Panc1 (cell line): ENCODE data around the gene KCNMA1. TPM values are rescaled to one million over a fixed set of nuclear protein-coding genes. Genes with fewer than 3 reads are reported as not detected.

ENCODE experiments used
- ATAC-seq: fragments of 200-7000 bp; cut with Tn5 transposase; 2 replicates; pipeline ENCODE4 v1.9.1; 2020; ENCODE audit warnings: mild to moderate bottlenecking, moderate library complexity
- BruUV-seq: library from RNA; stranded (reverse); fragments of 400-500 nt; replicated peaks from 2 replicates; lab custom pipeline; 2021; lab: Mats Ljungman, UMichigan
- CTCF ChIA-PET: fragments of 300-600 bp; sonication (Branson Sonifier 250); formaldehyde crosslinking; loops from one replicate; lab custom pipeline; 2022; ENCODE audit warnings: antibody characterized with exemption; lab: Charles Lee
- POLR2A ChIA-PET: fragments of 300-600 bp; sonication (Branson Sonifier 250); formaldehyde crosslinking; loops from one replicate; lab custom pipeline; 2022; ENCODE audit warnings: antibody characterized with exemption; lab: Charles Lee
- DNase-seq: peaks from one replicate; pipeline ENCODE4 v3.0.0-alpha.2; 2010; ENCODE audit warnings: low read depth, low spot score
- H3K27ac ChIP-seq: 2 replicates; pipeline ENCODE4 v1.5.1; 2011; ENCODE audit warnings: mild to moderate bottlenecking, low read length, inconsistent platforms
- H3K27me3 ChIP-seq: fragments of 200-500 bp; sonication (Bioruptor generic); 2 replicates; pipeline ENCODE4 v1.6.0; 2014; ENCODE audit warnings: low read length, inconsistent platforms; ENCODE audit not compliant: control insufficient read depth, insufficient read depth
- H3K36me3 ChIP-seq: fragments of 200-500 bp; sonication (Bioruptor generic); 2 replicates; pipeline ENCODE4 v1.5.1; 2014; ENCODE audit warnings: inconsistent platforms, mild to moderate bottlenecking, low read length, moderate library complexity; ENCODE audit not compliant: control insufficient read depth, insufficient read depth
- H3K4me1 ChIP-seq: 2 replicates; pipeline ENCODE4 v1.5.1; 2011; ENCODE audit warnings: inconsistent platforms, mild to moderate bottlenecking, low read length, moderate library complexity; ENCODE audit not compliant: control insufficient read depth, insufficient read depth
- H3K4me3 ChIP-seq, 2 experiments: 2 replicates each; pipeline ENCODE4 v1.5.1; 2011 to 2012; ENCODE audit warnings: low read depth in 2 of 2, low read length in 2 of 2, mild to moderate bottlenecking in 2 of 2, inconsistent platforms in 1 of 2, moderate library complexity in 1 of 2
- H3K9me3 ChIP-seq: fragments of 200-500 bp; sonication (Bioruptor generic); 2 replicates; pipeline ENCODE4 v1.5.1; 2014; ENCODE audit warnings: low read depth, mild to moderate bottlenecking, inconsistent platforms, low read length, moderate library complexity; ENCODE audit not compliant: control insufficient read depth, insufficient read depth
- POLR2AphosphoS5 ChIP-seq: IDR thresholded peaks from 2 replicates; pipeline ENCODE4 v1.6.1; 2012; ENCODE audit warnings: mild to moderate bottlenecking, low read depth, low read length, moderate library complexity
- SIN3A ChIP-seq: IDR thresholded peaks from 2 replicates; pipeline ENCODE4 v1.6.1; 2012; ENCODE audit warnings: low read depth, mild to moderate bottlenecking, low read length, moderate library complexity, borderline replicate concordance; ENCODE audit not compliant: insufficient read depth
- TCF7L2 ChIP-seq: IDR thresholded peaks from 2 replicates; pipeline ENCODE4 v1.6.1; 2011; ENCODE audit warnings: mild to moderate bottlenecking, low read depth, low read length, inconsistent platforms
- in situ Hi-C: cut with HindIII; loops from 2 replicates; pipeline ENCODE4 v1.10.0; 2016; ENCODE audit warnings: low sequenced_read_pairs, low pct_unique_long_range_greater_than_20kb
- intact Hi-C: fragments of 100-400 bp; cut with micrococcal nuclease; formaldehyde crosslinking; loops from one replicate; pipeline ENCODE4 v1.10.0; 2022; ENCODE audit not compliant: unreplicated experiment
- total RNA-seq: library from RNA; stranded (reverse); gene quantifications from one replicate; pipeline ENCODE4 v1.2.1, GENCODE V29; 2021; ENCODE audit not compliant: unreplicated experiment
- TF ChIP-seq, protein P1 (sequence below): fragments of 450-650 bp; IDR thresholded peaks from 2 replicates; pipeline ENCODE4 v1.5.1; 2017; ENCODE audit warnings: mild to moderate bottlenecking
- TF ChIP-seq, protein P2 (sequence below), 2 experiments: IDR thresholded peaks; 2 replicates each; pipeline ENCODE4 v1.6.1; 2011 to 2012; ENCODE audit warnings: low read depth in 2 of 2, control low read depth in 1 of 2, low read length in 1 of 2, mild to moderate bottlenecking in 1 of 2, moderate library complexity in 1 of 2; ENCODE audit not compliant: insufficient read depth in 1 of 2

Gene KCNMA1
- total RNA-seq, 1 experiment from 2014 or later, result 91.9 TPM

DNA sequence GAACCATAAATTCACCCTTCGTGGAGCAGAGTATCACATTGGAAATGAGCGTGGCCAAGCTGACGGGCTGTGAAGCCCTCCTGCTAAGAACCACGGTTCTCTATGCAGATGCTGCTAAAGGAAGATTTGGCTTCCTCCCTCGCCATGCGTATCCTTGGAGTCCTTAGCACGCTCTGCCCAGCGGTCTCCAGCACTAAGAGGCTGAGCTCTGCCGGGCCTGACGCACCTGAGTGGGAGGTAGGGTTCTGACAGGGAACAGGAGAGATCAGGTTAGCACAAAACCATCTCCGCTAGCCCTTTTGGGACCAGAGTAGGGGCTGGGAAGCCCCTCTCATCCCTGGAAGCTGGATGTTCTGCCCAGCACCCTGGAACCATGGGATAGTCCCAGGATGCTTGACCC, 225.8 kb downstream of the KCNMA1 start:
- no peak for TF ChIP-seq POLR2AphosphoS5
- TF ChIP-seq, protein P1, sequence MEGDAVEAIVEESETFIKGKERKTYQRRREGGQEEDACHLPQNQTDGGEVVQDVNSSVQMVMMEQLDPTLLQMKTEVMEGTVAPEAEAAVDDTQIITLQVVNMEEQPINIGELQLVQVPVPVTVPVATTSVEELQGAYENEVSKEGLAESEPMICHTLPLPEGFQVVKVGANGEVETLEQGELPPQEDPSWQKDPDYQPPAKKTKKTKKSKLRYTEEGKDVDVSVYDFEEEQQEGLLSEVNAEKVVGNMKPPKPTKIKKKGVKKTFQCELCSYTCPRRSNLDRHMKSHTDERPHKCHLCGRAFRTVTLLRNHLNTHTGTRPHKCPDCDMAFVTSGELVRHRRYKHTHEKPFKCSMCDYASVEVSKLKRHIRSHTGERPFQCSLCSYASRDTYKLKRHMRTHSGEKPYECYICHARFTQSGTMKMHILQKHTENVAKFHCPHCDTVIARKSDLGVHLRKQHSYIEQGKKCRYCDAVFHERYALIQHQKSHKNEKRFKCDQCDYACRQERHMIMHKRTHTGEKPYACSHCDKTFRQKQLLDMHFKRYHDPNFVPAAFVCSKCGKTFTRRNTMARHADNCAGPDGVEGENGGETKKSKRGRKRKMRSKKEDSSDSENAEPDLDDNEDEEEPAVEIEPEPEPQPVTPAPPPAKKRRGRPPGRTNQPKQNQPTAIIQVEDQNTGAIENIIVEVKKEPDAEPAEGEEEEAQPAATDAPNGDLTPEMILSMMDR, result no peak
- TF ChIP-seq TCF7L2, result no peak
- TF ChIP-seq, protein P2, sequence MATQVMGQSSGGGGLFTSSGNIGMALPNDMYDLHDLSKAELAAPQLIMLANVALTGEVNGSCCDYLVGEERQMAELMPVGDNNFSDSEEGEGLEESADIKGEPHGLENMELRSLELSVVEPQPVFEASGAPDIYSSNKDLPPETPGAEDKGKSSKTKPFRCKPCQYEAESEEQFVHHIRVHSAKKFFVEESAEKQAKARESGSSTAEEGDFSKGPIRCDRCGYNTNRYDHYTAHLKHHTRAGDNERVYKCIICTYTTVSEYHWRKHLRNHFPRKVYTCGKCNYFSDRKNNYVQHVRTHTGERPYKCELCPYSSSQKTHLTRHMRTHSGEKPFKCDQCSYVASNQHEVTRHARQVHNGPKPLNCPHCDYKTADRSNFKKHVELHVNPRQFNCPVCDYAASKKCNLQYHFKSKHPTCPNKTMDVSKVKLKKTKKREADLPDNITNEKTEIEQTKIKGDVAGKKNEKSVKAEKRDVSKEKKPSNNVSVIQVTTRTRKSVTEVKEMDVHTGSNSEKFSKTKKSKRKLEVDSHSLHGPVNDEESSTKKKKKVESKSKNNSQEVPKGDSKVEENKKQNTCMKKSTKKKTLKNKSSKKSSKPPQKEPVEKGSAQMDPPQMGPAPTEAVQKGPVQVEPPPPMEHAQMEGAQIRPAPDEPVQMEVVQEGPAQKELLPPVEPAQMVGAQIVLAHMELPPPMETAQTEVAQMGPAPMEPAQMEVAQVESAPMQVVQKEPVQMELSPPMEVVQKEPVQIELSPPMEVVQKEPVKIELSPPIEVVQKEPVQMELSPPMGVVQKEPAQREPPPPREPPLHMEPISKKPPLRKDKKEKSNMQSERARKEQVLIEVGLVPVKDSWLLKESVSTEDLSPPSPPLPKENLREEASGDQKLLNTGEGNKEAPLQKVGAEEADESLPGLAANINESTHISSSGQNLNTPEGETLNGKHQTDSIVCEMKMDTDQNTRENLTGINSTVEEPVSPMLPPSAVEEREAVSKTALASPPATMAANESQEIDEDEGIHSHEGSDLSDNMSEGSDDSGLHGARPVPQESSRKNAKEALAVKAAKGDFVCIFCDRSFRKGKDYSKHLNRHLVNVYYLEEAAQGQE (IDR thresholded peaks at IDR 0.05; ENCODE audit: insufficient read depth in 1 of 2, low read depth in 2 of 2, low read length in 1 of 2), result no peak
- TF ChIP-seq SIN3A, result no peak
- no peak overlapping the region for H3K4me3 ChIP-seq
- ATAC-seq, result no peak
- BruUV-seq, result no TSS peak
- no peak for DNase-seq
- ChIA-PET CTCF (no interaction called here), POLR2A (no interaction called here)
- in situ Hi-C loops (no loop called here), intact Hi-C loops (no loop called here)
- no peaks in the 10 kb centered on the region for H3K9me3 ChIP-seq
- peaks cover 64% of the 10 kb centered on the region for H3K4me1 ChIP-seq
- H3K27me3 ChIP-seq, result no peaks in the 10 kb centered on the region
- H3K36me3 ChIP-seq, result no peaks in the 10 kb centered on the region
- no peak overlapping the region for H3K27ac ChIP-seq

- no peak for DNase-seq
- CTCF ChIA-PET, result no interaction called here
- no peak for ATAC-seq
Observed at GRCh38 chr10:77410523-77410922, 227.1 kb downstream of the KCNMA1 start.

More at GRCh38 chr10:77410523-77410922, 227.1 kb downstream of the KCNMA1 start:
- TF ChIP-seq, protein P1, result no peak
- TF ChIP-seq, protein P2 (IDR thresholded peaks at IDR 0.05; ENCODE audit: insufficient read depth in 1 of 2, low read depth in 2 of 2, low read length in 1 of 2), result no peak
- POLR2A ChIA-PET, result no interaction called here
- no peaks in the 10 kb centered on the region for H3K36me3 ChIP-seq
- H3K4me3 ChIP-seq, result no peak overlapping the region
- no peak overlapping the region for H3K27ac ChIP-seq
- peaks cover 64% of the 10 kb centered on the region for H3K4me1 ChIP-seq
- intact Hi-C loops, result no loop called here
- in situ Hi-C loops, result no loop called here
- no peaks in the 10 kb centered on the region for H3K9me3 ChIP-seq
- no peaks in the 10 kb centered on the region for H3K27me3 ChIP-seq
- BruUV-seq, result no TSS peak
